Measurements from ENCODE around the gene GPATCH11. TPM values are rescaled to one million over a fixed set of nuclear protein-coding genes. Genes with fewer than 3 reads are reported as not detected.

Gene GPATCH11
- total RNA-seq, 1 experiment from 2014 or later = 5.2 TPM

DNA sequence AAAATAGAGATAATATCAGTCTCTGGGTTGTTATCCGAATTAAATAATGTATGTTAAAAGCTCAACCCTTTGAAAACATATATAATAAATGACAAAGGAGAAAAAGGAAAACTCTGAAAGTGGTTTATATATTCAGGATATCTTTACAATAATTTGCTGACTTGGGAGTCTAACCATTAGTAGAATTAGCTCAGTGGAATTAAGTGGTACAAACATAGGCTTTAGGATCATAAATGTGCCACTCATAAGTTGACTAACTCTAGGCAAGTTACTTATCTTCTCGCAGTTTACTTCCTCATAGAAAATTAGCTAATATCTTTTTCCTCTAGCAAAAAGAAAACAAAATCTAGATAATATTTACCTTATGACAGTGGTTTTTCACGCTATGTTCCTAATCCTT is 44.7 kb upstream of the GPATCH11 start:
- no peak for ATAC-seq
- Histone ChIP-seq H3K4me1 (ENCODE audit: insufficient read depth, low read length) (no peaks in the 10 kb centered on the region), H3K27ac (ENCODE audit: low read length) (no peak overlapping the region), H3K4me2 (ENCODE audit: low read length) (no peak overlapping the region), H3K36me3 (ENCODE audit: low read depth, low read length) (peaks cover 15% of the 10 kb centered on the region; the same call in 1 of the 2 replicates), H3K9me3 (ENCODE audit: low read length) (no peaks in the 10 kb centered on the region), H3K27me3 (ENCODE audit: low read length) (no peaks in the 10 kb centered on the region), H3K4me3 (ENCODE audit: low read length) (no peak overlapping the region), H2AFZ (ENCODE audit: low read length) (no peak overlapping the region), H3F3A (ENCODE audit: low read length, unreplicated experiment) (no peaks in the 10 kb centered on the region), H4K20me1 (ENCODE audit: low read length) (no peaks in the 10 kb centered on the region), H3K9ac (ENCODE audit: low read length) (no peak overlapping the region), H3K79me2 (ENCODE audit: low read length) (no peaks in the 10 kb centered on the region), H3K9me2 (replicated peaks; ENCODE audit: low read length) (no peaks in the 10 kb centered on the region)
- CTCF ChIA-PET = no interaction called here
- intact Hi-C loops (cut with micrococcal nuclease) = no loop called here
- no peak for DNase-seq
- BruUV-seq (replicated peaks) = no TSS peak
- POLR2A ChIA-PET (ENCODE audit: unreplicated experiment) = no interaction called here
- TF ChIP-seq EZH2 (IDR thresholded peaks at IDR 0.05; ENCODE audit: low read length, unreplicated experiment) = no peak
- TF ChIP-seq EZH2phosphoT487 (IDR thresholded peaks at IDR 0.05; ENCODE audit: borderline replicate concordance, low read length) = no peak
- TF ChIP-seq CTCF (conservative IDR thresholded peaks at IDR 0.05; ENCODE audit: low read depth, low read length) = no peak

DNA sequence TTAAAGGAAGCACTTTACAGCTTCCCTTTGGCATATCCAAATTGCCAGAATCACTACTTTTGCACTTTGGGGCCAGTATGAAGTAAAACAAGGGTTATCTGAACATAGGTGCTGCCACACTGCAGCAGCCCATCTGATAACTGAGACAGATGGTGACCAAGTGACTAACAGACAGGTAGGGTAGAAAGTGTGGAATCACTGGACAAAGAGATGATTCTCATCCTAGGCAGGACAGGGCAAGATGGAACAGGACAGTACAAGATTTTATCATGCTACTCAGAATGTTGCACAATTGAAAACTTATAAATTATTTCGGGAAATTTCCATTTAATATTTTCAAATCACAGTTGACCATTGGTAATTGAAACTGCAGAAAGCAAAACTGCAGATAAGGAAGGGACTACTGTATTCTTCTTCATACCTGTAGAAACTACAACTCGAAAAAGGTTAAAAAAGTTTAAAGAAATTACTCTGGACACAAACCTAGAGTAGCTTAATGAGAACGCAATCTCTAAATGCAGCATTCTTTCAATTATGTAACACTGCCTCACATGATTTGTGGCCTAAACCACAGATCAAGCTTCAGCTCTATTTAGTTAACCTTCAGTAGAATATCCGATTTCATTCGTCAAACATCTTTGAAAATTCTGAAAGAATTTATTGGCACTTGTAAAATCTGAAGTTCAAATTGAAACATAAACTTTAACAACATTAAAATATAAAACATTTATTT is 31.6 kb upstream of the GPATCH11 start:
- CTCF ChIA-PET = no interaction called here
- ATAC-seq = no peak
- Histone ChIP-seq H3K27ac (ENCODE audit: low read length) (no peak overlapping the region), H3K4me3 (ENCODE audit: low read length) (no peak overlapping the region), H3K79me2 (ENCODE audit: low read length) (no peaks in the 10 kb centered on the region), H3K4me2 (ENCODE audit: low read length) (no peak overlapping the region), H3K27me3 (ENCODE audit: low read length) (no peaks in the 10 kb centered on the region), H3F3A (ENCODE audit: low read length, unreplicated experiment) (no peaks in the 10 kb centered on the region), H2AFZ (ENCODE audit: low read length) (no peak overlapping the region), H4K20me1 (ENCODE audit: low read length) (no peaks in the 10 kb centered on the region), H3K9ac (ENCODE audit: low read length) (no peak overlapping the region), H3K9me3 (ENCODE audit: low read length) (no peaks in the 10 kb centered on the region), H3K4me1 (ENCODE audit: insufficient read depth, low read length) (no peaks in the 10 kb centered on the region), H3K36me3 (ENCODE audit: low read depth, low read length) (peaks cover 35% of the 10 kb centered on the region), H3K9me2 (replicated peaks; ENCODE audit: low read length) (no peaks in the 10 kb centered on the region)
- POLR2A ChIA-PET (ENCODE audit: unreplicated experiment) = no interaction called here
- DNase-seq = no peak
- TF ChIP-seq EZH2 (IDR thresholded peaks at IDR 0.05; ENCODE audit: low read length, unreplicated experiment) = no peak
- BruUV-seq (replicated peaks) = no TSS peak
- intact Hi-C loops (cut with micrococcal nuclease) = no loop called here

DNA sequence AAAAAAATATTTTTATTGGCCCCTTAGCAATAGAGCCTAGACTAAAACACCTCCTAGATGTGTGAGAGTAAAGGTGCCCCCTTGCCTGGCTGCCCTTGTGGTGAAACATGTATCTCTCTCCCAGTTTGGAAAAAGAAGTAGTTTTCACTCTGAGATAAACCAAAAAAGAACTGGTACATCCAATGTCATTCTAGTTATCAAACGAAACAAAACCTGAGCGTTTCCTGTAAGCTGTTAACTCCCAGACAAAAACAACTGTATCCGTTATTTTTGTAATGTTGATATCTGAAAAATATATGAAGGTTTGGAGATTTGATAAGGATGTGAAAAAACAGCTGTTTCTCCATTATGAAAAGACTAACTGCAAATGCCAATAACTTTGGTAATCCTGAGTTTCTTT is 24.5 kb upstream of the GPATCH11 start:
- ATAC-seq = no peak
- CTCF ChIA-PET = no interaction called here
- Histone ChIP-seq H3K4me2 (ENCODE audit: low read length) (no peak overlapping the region), H2AFZ (ENCODE audit: low read length) (no peak overlapping the region), H3K9ac (ENCODE audit: low read length) (no peak overlapping the region), H3K27ac (ENCODE audit: low read length) (no peak overlapping the region), H3K9me3 (ENCODE audit: low read length) (no peaks in the 10 kb centered on the region), H3K79me2 (ENCODE audit: low read length) (no peaks in the 10 kb centered on the region), H3K36me3 (ENCODE audit: low read depth, low read length) (peaks cover 28% of the 10 kb centered on the region), H3F3A (ENCODE audit: low read length, unreplicated experiment) (no peaks in the 10 kb centered on the region), H3K4me3 (ENCODE audit: low read length) (no peak overlapping the region), H4K20me1 (ENCODE audit: low read length) (no peaks in the 10 kb centered on the region), H3K4me1 (ENCODE audit: insufficient read depth, low read length) (no peaks in the 10 kb centered on the region), H3K27me3 (ENCODE audit: low read length) (no peaks in the 10 kb centered on the region), H3K9me2 (replicated peaks; ENCODE audit: low read length) (no peaks in the 10 kb centered on the region)
- BruUV-seq (replicated peaks) = no TSS peak
- intact Hi-C loops (cut with micrococcal nuclease) = no loop called here
- POLR2A ChIA-PET (ENCODE audit: unreplicated experiment) = no interaction called here
- TF ChIP-seq EZH2 (IDR thresholded peaks at IDR 0.05; ENCODE audit: low read length, unreplicated experiment) (no peak), CTCF (conservative IDR thresholded peaks at IDR 0.05; ENCODE audit: low read depth, low read length) (no peak)
- DNase-seq = no peak
